Astrocyte of the spinal cord (primary cell): ENCODE data around the gene MAML3.

ENCODE experiments used
- DNase-seq: peaks from one replicate; pipeline ENCODE4 v3.0.0; 2011; ENCODE audit warnings: low read depth, low spot score
- H3K4me3 ChIP-seq: 2 replicates; pipeline ENCODE4 v1.5.1; 2011; ENCODE audit warnings: low read depth, mild to moderate bottlenecking, low read length, moderate library complexity
- CTCF ChIP-seq: IDR thresholded peaks from 2 replicates; pipeline ENCODE4 v1.5.1; 2012; ENCODE audit warnings: low read depth, mild to moderate bottlenecking, low read length, inconsistent platforms
- in situ Hi-C: cut with HindIII; loops from 2 replicates; pipeline ENCODE4 v1.10.0; 2017; ENCODE audit warnings: low sequenced_read_pairs

Gene MAML3

GRCh38 chr4:140049849-140050637 lies 103.9 kb downstream of the MAML3 start:
- TF ChIP-seq CTCF: peak; percentile 48
- DNase-seq: peak; percentile 64
- H3K4me3 ChIP-seq: peak overlapping the region; percentile 36
- in situ Hi-C loops: no loop called here

GRCh38 chr4:140049024-140049848 lies 104.7 kb downstream of the MAML3 start:
- no peak for TF ChIP-seq CTCF
- peak overlapping the region; percentile 36 for H3K4me3 ChIP-seq
- in situ Hi-C loops: no loop called here
- peak; percentile 68 for DNase-seq

- H3K4me3 ChIP-seq: peak overlapping the region; percentile 36
- in situ Hi-C loops: no loop called here
- TF ChIP-seq CTCF: no peak
- no peak for DNase-seq
Measured at GRCh38 chr4:140048419-140048995, 105.5 kb downstream of the MAML3 start.

- no peak for DNase-seq
- in situ Hi-C loops: no loop called here
- no peak for TF ChIP-seq CTCF
- H3K4me3 ChIP-seq: no peak overlapping the region
Measured at GRCh38 chr4:140047786-140048185, 106.2 kb downstream of the MAML3 start.

GRCh38 chr4:140047017-140047640 lies 106.9 kb downstream of the MAML3 start:
- peak; percentile 24 for DNase-seq
- H3K4me3 ChIP-seq: no peak overlapping the region
- no peak for TF ChIP-seq CTCF

GRCh38 chr4:140046543-140046942 lies 107.4 kb downstream of the MAML3 start:
- TF ChIP-seq CTCF: no peak
- no peak for DNase-seq
- in situ Hi-C loops: no loop called here
- no peak overlapping the region for H3K4me3 ChIP-seq

More at GRCh38 chr4:140047017-140047640, 106.9 kb downstream of the MAML3 start:
- in situ Hi-C loops: no loop called here
